Activated T-cell treated with anti-CD3 and anti-CD28 coated beads, Interleukin-2, amount 50 U/mL, for 1 hour (primary cell): ENCODE measurements around the gene CORIN.
"Not testable (repeated sequence)": the region's sequence is repeated elsewhere in the genome, so short reads cannot be mapped to it uniquely, and the experiment has no call there.

ENCODE experiments used
- DNase-seq: peaks from one replicate; pipeline ENCODE4 v3.0.0-alpha.2; 2020

The CORIN gene

DNA sequence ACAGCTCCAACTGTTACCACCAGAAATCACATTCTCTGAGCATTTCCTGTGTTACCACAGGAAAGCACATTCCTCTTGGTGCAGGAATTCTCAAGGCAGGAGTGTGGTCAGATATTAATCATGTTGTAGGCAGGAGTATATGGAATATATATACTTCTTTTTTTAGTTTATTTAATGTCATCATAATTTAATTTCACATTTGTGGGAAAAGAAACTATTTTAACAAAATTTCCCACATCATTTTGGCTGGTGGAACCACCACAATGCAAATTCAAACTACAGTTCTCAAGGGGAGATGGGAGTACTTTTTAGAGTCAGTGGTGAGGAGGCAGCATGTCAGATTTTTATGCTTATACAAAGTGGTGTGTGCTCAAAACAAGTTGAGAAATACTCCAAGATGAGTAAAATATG, 213.8 kb downstream of the CORIN start:
- no peak for DNase-seq

DNA sequence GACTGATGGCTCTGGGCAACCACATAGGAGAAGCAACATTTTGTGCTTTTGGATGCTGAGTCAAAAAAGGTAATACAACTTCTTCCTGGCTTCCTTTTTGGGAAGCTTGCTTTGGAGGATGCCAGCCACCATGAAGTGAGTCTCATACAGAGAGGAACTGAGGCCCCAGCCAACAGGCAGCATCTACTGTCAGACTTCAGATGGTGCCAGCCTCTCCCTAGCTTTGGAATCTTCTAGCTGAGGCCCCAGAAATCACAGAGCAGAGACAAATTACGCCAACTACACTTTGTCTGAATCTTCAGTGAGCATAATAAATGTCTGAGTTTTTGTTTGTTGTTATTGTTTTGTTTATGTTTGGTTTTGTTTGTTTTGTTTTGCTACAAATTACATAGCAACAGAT, 216.7 kb downstream of the CORIN start:
- no peak for DNase-seq

DNA sequence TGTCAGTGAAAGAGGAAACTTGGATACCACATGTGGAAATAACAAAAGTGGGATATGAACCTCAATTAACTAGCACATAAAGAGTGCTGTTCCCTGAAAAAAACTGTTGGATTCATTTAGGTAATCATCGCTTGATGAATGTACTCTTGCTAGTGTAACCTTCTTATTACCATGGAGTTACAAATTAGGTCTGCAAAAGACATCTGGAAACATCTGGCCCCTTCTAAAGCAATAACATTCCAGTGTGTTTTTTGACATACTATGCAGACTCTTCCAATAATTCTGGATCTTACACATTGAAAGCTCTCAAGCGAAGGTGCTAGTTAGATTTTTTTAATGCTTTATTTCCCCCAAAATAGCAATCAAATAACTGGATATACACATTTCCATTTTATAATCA, 218.2 kb downstream of the CORIN start:
- DNase-seq = no peak

DNA sequence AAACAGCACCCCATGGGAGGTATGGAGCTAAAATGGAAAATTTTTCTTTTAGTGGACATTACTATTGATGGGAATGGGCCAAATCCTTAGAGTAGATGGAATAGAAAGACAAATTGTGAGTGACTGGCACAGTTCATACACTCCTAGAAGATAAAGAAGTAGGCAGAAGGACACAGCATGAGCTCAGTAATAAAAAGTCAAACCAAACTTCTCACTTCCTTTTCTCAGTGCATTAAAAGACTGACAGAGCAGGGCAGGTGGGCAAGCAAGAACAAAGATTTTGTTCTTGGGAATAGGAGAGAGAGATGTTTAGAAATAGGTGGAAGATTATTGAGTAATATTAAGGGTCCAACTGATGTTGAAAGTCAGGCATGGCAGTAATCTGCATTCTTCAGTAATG, 220.3 kb downstream of the CORIN start:
- no peak for DNase-seq

DNA sequence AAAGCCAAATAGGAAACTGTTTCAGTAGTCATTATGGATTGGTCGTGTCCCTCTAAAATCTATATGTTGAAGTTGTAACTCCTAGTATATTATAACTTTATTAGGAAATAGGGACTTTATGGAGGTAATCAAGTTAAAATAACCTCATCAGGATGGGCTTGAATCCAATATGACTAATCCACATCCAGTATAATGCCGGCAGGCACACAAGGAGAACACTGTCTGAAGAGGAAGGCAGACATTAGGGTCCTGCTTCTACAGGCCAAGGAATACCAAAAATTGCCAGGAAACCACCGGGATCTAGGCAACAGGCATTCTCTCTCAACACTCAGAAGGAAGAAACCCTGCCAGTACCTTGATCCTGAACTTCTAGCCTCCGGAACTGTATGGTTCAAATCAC, 222.5 kb downstream of the CORIN start:
- no peak for DNase-seq

DNA sequence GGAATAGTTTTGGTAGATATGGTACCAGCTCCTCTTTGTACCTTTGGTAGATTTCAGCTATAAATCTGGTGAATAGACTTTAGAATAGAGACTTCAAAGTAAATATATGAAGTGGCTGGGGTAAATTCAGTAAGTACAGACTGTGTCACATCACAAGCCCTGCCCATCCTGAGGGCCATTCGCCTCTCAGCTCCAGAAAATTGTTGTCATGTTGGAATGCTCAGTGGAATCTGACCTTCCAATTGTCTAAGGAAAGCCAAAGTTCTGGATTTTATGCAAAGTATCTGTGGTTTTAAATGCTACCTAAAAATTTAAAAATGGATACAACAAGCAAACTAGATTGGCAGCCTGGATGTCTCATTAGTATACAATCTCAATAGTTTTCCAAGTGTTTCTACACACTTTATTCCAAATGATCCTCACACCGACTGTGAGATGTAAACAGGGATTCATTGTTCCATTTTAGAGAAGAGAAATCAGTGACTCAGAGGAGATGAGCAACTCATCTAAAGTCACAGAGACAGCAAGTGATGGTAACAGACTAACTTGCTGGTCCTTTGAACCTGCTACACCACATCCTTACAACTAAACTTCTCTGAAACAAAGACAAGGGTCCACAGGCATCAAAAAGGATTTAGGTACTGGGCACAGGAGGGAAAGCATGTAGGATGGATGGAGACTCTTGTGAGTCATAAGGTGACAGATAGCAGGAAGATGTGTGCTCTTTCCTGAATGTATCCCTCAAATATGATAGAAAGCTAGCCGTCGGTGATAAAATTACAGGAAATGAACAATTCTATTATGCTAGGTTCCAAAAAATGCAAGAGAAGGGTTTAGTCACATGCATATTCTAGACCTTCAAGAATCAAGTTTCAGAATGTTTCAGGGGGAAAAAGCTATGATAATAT, 225.5 kb downstream of the CORIN start:
- no peak for DNase-seq

DNA sequence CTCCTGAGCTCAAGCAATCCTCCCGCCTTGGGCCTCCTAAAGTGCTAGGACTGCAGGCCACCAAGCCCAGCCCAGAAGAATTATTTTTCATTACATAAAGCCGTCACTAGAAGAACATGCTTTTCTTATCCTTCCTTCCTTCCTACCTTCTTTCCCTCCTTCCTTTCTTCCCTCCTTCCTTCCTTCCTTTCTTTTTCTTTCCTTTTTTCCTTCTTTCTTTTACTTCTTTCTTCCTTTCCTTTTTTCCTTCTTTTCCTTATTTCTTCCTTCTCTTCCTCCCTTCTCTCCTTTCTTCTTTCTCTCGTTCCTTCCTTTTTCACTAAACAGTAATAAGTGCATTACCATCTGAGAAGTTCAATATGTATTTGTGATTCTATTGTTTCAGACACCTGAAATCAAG, 231.4 kb downstream of the CORIN start:
- no peak for DNase-seq

DNA sequence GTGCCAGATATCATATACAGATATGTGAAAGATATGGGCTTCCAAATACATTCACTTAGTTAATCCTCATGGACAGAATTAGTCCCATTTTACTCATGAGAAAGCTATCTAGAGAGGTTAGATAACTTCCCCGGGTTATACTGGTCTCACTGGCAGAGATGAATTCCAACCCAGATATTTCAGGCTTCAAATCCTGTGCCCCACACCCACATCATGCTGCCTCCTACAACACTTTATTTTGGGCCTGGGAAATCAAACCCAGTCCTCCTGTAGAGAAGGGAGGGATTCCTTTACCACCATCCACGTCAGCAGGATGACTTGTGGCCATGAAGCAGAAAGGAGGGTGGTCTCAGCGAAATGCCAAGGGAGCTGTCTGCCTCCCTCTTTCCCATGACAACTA, 239.0 kb downstream of the CORIN start:
- no peak for DNase-seq

DNA sequence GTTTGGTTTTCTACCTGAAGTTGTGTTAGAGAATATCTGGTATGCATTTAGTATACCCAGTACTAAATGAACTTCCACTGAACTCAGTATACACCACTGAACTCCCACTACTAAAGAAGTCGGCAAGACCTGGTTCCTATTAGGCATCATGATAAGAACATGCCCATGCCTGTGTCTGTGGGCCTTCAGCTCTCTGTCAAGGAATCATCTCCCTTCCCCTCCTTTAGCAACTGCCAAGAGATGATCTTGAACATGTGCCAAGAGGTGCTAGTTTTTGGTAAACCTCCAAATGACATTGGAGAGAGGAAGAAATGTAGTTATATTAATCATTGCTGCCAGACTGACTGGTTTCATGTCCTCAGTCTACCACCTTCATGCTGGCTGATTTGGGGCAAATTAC, 239.5 kb downstream of the CORIN start:
- no peak for DNase-seq

DNA sequence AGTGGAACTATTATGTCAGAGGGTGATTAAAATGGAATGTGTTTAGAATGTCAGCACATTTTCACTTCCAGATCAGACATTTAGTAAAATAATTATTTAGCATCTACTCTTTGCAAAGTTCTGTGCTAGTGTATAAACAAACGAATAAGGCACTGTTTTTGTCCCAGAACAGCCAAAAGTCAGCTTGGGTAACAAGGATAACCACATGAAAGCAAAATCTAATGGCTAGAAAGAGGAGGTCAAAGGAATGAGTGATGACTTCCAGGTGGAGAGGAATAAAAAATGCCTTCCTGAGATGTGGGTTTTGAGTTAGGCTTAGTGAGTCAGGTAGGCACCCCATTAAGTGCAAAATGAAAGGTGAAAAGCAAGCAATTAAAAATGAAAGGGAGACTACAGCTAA, 240.2 kb downstream of the CORIN start:
- no peak for DNase-seq

DNA sequence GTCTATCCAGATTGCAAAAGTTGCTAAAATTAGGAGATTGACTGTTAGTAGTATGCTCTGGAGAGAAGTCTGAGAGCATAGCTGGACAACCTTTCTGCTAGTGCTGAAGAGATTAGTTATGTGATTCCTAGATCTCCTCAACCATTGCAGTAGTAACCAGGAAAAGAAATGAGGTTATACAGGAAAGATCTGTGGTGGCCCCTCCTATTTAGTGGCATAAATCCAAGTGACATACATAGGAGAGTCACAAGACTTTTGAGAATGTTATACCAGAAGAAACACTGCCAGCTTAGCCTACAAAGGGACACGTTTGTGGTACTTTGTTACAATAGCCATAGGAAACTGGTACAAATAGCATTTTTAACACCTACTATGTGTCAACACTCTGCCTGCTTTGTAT, 247.5 kb downstream of the CORIN start:
- DNase-seq = no peak

DNA sequence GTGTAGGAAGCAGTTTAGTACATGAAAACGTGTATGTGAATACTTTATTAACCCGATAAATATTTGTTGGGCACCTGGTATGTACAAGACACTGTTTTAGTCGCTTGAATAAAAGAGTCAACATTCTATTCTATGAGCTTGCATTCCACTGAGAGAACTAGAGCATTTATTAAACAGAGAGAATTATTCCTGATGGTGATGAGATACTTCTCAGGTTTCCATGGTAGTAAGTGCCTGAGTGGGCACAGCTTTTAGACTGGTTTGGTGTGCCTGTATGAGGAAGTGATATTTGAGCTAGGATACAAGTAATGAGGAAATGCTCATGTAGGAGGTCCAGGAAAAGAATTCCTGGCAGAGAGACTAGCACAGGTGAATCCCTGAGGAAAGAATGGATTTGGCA, 258.6 kb downstream of the CORIN start:
- DNase-seq = no peak

DNA sequence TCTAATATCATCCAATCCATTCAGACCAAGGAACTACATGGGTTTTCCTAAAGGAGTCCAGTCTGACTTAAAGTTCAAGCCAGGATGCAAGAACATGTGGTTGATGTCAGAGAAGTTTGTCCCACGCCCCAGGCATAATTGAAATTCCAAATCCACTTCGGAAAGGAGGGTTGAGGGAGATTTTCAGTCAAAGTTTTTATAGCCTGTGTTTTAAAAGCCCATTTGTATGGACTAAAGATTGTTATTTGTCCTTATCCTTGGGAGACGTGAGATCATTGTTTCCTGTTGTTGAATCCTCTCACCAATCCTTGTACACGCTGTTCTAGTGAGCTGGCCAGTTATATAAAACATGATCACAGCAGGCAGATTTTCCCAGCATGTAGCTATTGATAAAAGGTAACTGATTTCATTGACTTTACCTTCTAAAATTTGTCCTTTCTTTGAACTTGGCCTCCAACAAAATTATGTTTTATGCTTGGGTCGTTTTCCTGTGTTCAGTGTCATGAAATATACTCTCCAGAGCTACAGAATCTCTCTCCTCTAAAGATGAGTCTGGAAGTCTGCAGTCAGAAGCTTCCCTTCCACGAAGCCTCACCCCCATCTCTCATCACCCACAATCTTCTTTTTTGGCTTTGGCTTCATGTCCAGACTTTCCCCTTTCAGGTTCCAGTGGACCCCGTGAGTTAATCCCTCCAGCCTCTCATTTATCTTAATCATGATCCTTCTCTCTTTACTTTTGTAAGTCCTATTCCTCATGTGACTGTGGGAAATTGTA, 259.9 kb downstream of the CORIN start:
- DNase-seq = no peak

DNA sequence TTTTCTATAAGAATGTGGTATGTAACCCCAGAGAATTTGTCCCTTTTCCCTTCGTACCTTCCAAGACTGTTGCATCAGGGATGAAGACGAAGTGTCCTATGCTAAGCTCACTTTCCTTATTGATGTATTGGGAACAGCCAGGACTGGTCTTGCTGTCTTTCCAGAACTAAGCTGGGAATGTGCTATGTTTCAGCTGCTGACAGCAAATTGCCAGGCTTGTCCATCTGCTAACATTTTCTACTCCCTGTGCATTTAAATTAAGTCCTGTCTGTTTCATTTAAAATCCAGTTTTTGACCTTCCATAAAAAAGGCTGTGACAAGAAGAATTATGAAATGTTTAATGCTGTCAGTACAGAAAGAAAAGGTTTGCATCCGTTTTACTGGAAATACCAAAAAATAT, 264.9 kb downstream of the CORIN start:
- no peak for DNase-seq

DNA sequence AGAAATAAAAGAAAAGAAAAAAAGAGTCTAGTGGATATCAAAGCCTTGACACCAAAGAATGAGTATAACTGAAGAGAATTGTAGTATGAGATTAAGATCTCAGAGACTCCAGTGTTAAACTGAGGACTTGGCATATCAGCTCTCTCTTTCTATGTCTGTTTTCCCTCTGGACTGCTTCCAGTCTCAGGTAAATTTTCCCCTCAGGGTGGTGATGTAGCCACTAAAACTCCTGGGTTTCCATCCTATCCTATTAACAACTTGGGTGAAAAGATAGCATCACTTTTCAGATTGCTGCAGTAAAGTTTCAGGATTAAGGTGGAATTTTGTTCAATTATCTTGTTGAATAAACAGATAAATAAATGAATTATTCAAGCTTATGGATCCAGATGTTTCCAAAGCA, 267.1 kb downstream of the CORIN start:
- DNase-seq = no peak

DNA sequence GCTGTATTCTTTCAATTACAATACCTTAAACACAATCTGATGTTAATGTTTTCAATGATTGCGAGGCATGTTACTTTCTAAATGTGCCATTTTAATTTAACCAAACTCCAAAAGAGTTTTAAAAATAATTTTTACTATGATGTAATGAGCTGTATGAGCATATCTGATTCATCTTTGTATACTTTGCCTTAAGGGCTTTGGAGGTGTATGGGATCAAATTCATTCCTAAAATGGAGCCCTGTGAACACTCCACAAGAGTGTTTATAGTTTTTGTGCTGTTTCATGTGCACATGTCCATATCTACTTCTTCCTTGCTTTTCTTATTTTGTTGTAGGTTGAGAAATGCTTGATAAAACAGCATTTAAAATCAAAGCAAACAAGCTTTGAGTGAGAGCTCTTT, 270.4 kb downstream of the CORIN start:
- no peak for DNase-seq

DNA sequence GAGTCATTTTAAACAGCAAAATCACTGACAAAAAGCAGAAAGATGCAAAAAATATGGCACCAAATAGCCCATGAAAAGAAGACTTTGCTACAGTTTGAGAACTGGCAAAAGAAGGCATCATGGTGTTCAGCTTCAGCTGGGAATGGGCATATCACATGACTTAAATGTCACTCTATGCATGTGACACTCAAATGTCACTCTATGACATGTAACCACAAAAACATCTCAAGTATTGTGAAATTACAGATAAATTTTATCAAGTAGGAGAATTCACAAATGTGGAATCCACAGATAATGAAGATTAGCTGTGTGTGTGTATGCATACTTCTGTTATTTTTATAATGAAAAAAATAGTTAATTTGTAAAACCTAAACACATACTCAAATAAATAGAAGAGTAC, 270.9 kb downstream of the CORIN start:
- DNase-seq = no peak

DNA sequence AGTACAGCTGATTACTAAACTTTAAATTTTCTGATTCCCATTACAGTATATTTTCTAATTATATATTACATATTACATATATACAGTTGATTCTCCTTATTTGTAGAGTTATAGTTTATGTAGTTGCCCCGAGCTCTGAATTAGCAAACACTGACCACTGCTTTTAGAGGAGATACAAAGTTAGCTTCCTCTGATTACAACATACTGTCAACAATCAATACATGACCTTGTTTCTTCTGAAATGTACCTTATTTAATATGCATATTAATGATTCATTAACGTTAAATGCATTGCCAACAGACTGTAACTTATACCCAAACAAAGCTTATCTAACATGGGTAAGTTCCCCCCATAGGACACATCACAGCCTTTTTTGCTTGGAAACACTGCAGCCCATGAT, 271.3 kb downstream of the CORIN start:
- no peak for DNase-seq

DNA sequence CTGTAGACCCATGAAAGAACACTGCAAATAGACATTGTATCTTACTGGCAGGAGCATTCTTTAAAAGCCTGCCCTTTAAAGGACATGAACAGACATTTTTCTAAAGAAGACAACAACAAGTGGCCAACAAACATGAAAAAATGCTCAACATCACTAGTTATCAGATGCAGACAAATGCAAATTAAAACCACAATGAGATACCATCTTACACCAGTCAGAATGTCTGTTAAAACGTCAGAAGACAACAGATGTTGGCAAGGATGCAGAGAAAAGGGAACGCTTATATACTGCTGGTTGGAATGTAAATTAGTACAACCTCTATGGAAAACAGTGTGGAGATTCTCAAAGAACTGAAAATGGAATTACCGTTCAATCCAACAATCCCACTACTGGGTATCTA, 275.6 kb downstream of the CORIN start:
- no peak for DNase-seq

DNA sequence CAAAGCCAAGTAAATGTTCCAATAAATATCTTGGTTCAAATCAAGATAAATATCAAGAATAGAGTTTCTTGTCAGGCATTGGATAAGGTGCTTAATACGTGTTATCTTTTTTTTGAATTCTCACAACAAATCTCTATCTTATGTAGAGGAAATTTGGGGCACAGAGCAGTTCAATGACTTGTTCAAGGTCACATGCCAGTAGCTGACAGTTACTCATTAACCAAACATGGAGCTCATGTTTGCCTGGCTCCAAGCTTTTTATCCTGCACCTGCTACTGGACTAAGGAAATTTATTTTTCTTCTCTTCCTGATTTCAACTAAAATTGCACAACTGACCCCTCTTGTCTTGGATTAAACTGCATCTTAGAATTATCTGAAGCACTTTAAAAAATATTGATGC, 276.5 kb downstream of the CORIN start:
- DNase-seq = no peak

DNA sequence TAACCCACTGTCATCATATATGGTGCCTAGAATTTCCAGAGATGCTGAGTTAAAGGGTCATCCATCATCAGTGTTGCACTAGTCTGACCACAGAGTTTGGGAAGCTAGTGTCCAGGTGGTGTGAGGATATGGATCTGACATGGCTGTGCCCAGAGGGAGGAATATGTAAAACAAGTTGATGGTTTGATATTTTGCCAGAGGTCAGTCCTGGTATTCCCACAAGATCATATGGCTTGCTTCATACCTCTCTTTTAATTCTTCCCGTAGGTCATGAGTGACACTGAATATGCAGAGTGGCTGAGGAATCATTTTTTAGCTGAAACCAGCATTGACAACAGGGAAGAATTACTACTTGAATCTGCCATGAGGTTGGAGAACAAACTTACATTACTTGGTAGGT, 277.2 kb downstream of the CORIN start:
- DNase-seq = no peak

DNA sequence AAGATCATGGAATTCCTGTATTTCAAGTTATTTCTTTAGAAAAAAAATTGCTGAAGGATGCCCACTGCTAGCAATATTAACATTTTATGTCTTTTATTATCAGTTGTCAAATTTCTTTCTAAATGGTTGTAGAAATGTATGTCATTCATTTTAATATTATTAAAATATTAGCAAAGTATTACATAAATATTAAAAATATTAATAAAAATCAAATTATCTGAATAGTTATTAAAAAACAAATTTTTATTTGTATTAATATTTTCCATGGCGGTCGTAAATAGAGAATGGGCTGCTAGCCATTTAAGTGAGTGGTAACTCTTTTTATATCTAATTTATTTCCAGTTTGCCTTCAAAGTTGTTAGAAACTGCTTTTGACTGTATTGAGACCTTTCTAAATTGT, 280.6 kb downstream of the CORIN start:
- DNase-seq = no peak

DNA sequence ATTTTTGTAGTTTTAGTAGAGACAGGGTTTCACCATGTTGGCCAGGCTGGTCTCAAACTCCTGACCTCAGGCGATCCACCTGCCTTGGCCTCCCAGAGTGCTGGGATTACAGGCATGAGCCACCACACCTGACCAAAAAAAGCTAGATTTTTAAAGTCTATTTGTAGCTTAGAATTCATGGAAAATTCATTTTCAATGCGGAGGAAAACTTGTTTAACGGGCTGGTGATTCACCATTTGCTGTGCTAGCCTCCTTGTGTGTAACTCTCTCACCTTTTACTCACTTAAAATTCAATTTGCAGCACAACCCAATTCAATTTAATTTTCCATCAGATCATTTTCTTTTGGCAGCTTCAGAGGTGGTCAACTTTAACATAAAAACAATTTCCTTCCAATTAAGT, 281.9 kb downstream of the CORIN start:
- DNase-seq = not testable (repeated sequence)

DNA sequence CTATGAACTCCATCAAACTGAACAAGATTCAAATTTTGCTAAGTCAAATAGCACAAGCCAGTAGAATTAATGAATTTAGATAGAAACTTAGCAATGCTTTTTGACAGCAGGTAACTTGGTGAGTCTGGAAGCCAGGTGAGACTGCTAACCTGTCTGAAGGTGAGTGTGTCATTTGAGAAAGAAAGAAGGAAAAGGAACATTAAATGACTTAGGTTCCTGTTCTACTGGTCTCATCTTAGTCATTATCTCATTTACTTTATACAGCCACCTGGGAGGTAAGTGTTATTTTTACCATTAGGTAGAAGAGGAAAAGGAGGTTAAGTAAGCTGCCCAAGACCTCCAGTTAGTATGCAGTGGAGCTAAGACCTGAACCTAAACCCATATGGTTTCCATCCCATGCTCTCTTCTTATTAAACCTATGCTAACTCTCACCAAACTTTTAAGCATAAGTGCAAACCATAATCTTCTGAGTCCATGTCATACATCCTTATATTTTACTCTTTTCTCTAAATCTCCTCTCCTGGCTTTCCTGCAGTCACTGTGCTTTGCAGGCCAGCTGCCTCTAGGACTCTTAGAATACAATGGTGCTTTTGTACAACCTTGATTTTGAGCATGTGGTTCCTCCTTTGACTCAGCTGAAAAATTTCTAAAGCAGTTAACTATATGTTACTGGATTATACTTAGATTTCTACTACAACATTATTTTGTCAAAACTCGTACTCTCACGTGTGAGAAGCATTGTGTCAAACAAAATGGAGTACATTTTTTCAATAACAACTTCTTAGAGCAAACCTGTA, 284.3 kb downstream of the CORIN start:
- DNase-seq = no peak
